Neural progenitor cell (in vitro differentiated cells): ENCODE measurements around the gene GIT1. TPM values are rescaled to one million over a fixed set of nuclear protein-coding genes. Genes with fewer than 3 reads are reported as not detected.

ENCODE experiments used
- DNase-seq: peaks from one replicate; pipeline ENCODE4 v3.0.0-alpha.2; 2016; ENCODE audit warnings: low spot score
- H2AFZ ChIP-seq: fragments of 200-600 bp; sonication (generic); replicated peaks from 2 replicates; pipeline ENCODE4 v1.6.1; 2016; ENCODE audit warnings: antibody characterized with exemption
- H3F3A ChIP-seq: fragments of 200-600 bp; sonication (generic); 2 replicates; pipeline ENCODE4 v1.6.1; 2016; ENCODE audit warnings: antibody characterized with exemption, low read depth
- H3K27ac ChIP-seq: fragments of 200-600 bp; sonication (generic); 2 replicates; pipeline ENCODE4 v1.5.1; 2016; ENCODE audit warnings: mild to moderate bottlenecking
- H3K27me3 ChIP-seq: fragments of 200-600 bp; sonication (generic); 2 replicates; pipeline ENCODE4 v1.6.1; 2016; ENCODE audit warnings: mild to moderate bottlenecking, moderate library complexity
- H3K36me3 ChIP-seq: fragments of 200-600 bp; sonication (generic); 2 replicates; pipeline ENCODE4 v1.5.1; 2016
- H3K4me1 ChIP-seq: fragments of 200-600 bp; sonication (generic); 2 replicates; pipeline ENCODE4 v1.6.1; 2016; ENCODE audit warnings: mixed run types
- H3K4me2 ChIP-seq: fragments of 200-600 bp; sonication (generic); 2 replicates; pipeline ENCODE4 v1.6.1; 2016
- H3K4me3 ChIP-seq: fragments of 200-600 bp; sonication (generic); 2 replicates; pipeline ENCODE4 v1.5.1; 2016
- H3K79me2 ChIP-seq: fragments of 200-600 bp; sonication (generic); 2 replicates; pipeline ENCODE4 v1.6.1; 2016; ENCODE audit warnings: low read depth
- H3K9ac ChIP-seq: fragments of 200-600 bp; sonication (generic); 2 replicates; pipeline ENCODE4 v1.6.1; 2016
- H3K9me3 ChIP-seq: fragments of 200-600 bp; sonication (generic); 2 replicates; pipeline ENCODE4 v1.5.1; 2016; ENCODE audit warnings: low read depth
- H4K20me1 ChIP-seq: fragments of 200-600 bp; sonication (generic); 2 replicates; pipeline ENCODE4 v1.6.1; 2016; ENCODE audit warnings: low read depth
- H3K27ac Mint-ChIP-seq: 3 replicates; pipeline ENCODE4 v1.8.0; 2021; ENCODE audit warnings: mixed read lengths
- H3K27me3 Mint-ChIP-seq: 2 replicates; pipeline ENCODE4 v1.8.0; 2022; ENCODE audit warnings: low read depth, mild to moderate bottlenecking, inconsistent platforms, moderate library complexity, mixed read lengths; ENCODE audit not compliant: insufficient read depth
- H3K36me3 Mint-ChIP-seq: 3 replicates; pipeline ENCODE4 v1.8.0; 2021; ENCODE audit warnings: mixed read lengths
- H3K4me1 Mint-ChIP-seq: 3 replicates; pipeline ENCODE4 v1.8.0; 2021; ENCODE audit warnings: mixed read lengths
- H3K4me3 Mint-ChIP-seq: 3 replicates; pipeline ENCODE4 v1.8.0; 2021; ENCODE audit warnings: mild to moderate bottlenecking, moderate library complexity, mixed read lengths
- H3K9me3 Mint-ChIP-seq: 3 replicates; pipeline ENCODE4 v1.8.0; 2020; ENCODE audit warnings: mixed read lengths
- CTCF ChIP-seq: fragments of 200-600 bp; sonication (generic); IDR thresholded peaks from 2 replicates; pipeline ENCODE4 v1.5.1; 2017; ENCODE audit warnings: antibody characterized with exemption, mild to moderate bottlenecking
- EZH2 ChIP-seq: fragments of 200-600 bp; sonication (generic); IDR thresholded peaks from 2 replicates; pipeline ENCODE4 v1.6.1; 2017; ENCODE audit warnings: antibody characterized with exemption, mild to moderate bottlenecking, moderate library complexity
- EZH2phosphoT487 ChIP-seq: fragments of 200-600 bp; sonication (generic); IDR thresholded peaks from 2 replicates; pipeline ENCODE4 v1.6.1; 2017; ENCODE audit warnings: antibody characterized with exemption
- total RNA-seq: library from RNA; depleted of rRNA; stranded (reverse); fragments of >200 nt; gene quantifications from 2 replicates; pipeline ENCODE4 v1.2.3, GENCODE V29; 2015; ENCODE audit warnings: low replicate concordance

GIT1 gene
- total RNA-seq, 1 donor from 2014 or later = 17.6 TPM

DNA sequence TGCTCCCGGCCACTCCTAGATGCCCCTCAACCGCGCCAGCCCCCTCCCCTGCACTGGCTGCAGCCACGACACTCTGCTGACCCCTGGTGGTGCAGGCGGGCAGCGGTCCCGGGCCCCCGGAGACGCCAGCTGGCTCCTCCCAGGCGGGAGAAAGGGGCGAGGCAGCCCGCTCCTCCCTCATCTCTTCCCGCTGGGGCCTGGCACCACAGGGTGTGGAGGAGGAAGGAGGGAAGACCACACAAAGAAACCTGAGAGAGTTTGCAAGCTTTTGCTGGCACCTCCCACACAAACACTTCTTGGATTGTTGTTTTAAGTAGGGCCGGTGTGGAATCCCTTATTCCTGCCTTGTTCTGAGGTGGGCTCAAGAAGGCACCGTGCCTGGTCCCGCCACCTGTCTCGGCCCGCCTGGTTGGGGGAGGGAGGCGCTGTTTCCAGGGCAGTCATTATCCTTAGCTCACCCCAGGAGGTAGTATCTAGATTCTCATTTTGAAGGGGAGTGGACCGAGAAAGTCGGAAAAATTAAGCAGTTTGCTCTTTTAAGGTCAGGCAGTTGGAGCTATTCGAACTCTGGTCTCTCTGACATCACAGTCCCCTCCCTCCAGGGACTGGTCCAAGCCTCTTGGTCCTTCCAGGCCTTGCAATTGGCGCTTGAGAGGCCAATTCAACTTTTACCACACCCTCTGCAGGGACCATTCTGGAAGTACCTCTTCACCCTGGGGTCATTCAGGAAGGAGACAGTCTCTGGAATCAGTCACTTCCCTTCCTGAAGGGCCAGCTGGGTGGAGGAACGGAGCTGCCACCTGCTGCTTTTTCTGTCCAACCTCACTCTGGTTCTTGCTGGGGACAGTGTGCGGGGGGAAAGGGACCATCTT, 2.5 kb upstream of the GIT1 start:
- peak overlapping the region; percentile 57 for H3K4me3 ChIP-seq
- TF ChIP-seq EZH2phosphoT487 = no peak
- TF ChIP-seq CTCF = peak; percentile 92
- peaks cover 62% of the 10 kb centered on the region for H3K4me1 ChIP-seq
- Mint-ChIP-seq H3K36me3 (no peaks in the 10 kb centered on the region), H3K4me1 (peaks cover 56% of the 10 kb centered on the region), H3K27me3 (peaks cover 11% of the 10 kb centered on the region), H3K27ac (peak overlapping the region; percentile 72), H3K9me3 (no peaks in the 10 kb centered on the region), H3K4me3 (peak overlapping the region; percentile 93)
- peak; percentile 96 for DNase-seq
- H3K36me3 ChIP-seq = no peaks in the 10 kb centered on the region
- H3K27me3 ChIP-seq = no peaks in the 10 kb centered on the region
- H3K27ac ChIP-seq = no peak overlapping the region
- H4K20me1 ChIP-seq = peaks cover 52% of the 10 kb centered on the region
- H2AFZ ChIP-seq = peak overlapping the region; percentile 95
- H3F3A ChIP-seq = peaks cover 39% of the 10 kb centered on the region
- H3K4me2 ChIP-seq = peak overlapping the region; percentile 77
- H3K9me3 ChIP-seq = no peaks in the 10 kb centered on the region
- H3K9ac ChIP-seq = no peak overlapping the region
- peaks cover 32% of the 10 kb centered on the region for H3K79me2 ChIP-seq

DNA sequence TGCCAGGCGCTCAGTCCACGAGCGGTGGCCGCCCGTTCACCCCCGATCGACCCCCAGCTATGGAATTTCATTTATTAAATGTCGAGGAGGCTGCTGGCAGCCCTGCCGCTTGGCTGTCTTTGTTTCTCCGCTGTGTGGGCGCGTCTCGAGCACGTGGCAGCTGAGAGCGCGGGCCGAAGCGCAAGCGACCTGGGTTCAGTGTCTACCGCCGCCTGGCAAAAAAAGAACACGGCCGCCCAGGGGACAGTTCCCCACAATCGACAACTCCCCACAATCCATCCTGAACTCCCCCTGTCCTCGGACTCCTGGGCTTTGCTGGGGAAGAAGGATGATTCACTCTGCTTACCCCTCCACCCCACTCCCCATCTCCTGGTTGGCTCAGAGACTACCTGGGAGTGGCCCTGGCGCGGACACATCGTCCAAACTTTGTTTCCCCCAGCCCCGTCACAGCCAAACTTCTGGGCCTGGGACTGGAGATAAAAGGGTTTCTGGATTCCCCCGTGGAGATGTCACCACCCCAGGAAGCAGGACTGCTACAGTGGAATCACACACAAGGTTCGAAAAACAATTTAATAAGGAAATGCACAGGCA, 1.8 kb upstream of the GIT1 start:
- Mint-ChIP-seq H3K27me3 (peaks cover 10% of the 10 kb centered on the region), H3K9me3 (no peaks in the 10 kb centered on the region), H3K4me3 (peak overlapping the region; percentile 93), H3K36me3 (no peaks in the 10 kb centered on the region), H3K4me1 (peaks cover 50% of the 10 kb centered on the region), H3K27ac (peak overlapping the region; percentile 79)
- no peak for TF ChIP-seq EZH2phosphoT487
- TF ChIP-seq EZH2 = no peak
- no peak for TF ChIP-seq CTCF
- Histone ChIP-seq H3K27ac (no peak overlapping the region), H2AFZ (peak overlapping the region; percentile 95), H3K79me2 (peaks cover 37% of the 10 kb centered on the region), H3K27me3 (no peaks in the 10 kb centered on the region), H3K36me3 (no peaks in the 10 kb centered on the region), H3K9ac (no peak overlapping the region), H3K4me2 (peak overlapping the region; percentile 77), H4K20me1 (peaks cover 53% of the 10 kb centered on the region), H3F3A (peaks cover 36% of the 10 kb centered on the region), H3K4me3 (peak overlapping the region; percentile 57), H3K4me1 (peaks cover 57% of the 10 kb centered on the region), H3K9me3 (no peaks in the 10 kb centered on the region)
- peak; percentile 76 for DNase-seq

DNA sequence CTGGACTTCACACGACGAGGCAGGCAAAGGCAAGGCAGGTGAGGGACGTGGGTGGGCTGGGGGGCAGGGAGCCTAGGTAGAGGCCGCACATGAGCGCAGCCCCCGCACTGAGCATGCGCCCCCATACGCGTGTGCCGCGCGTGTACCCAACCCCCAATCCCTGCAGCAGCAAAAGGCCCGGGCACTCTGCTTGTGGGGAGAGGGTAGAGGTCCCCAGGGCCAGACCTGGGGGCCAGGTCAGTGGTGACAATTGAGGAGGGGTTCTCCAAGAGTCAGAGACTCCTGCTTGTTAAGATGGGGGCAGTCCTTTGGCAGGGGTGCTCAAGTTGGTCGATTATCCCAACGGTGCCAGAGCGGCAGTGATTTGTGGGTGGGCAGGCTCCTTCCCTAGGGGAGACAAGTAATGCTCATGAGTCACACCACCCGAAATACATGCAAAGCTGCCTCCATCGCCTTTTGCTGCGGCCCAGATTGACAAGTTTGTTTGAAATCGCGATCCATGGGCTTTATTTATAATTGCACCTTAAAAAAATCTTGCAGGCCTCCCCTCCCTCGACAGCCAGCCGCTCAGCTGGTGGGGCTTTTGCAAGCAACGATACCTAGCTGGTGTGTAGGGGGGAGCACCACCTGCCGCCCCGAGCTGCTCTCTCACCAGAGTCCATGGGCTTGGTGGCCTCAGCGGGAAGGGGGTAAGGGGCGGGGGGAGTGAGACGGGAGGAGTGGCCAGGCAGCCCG, 1.1 kb upstream of the GIT1 start:
- H3K4me2 ChIP-seq = peak overlapping the region; percentile 77
- H3F3A ChIP-seq = peaks cover 36% of the 10 kb centered on the region
- H3K4me1 ChIP-seq = peaks cover 57% of the 10 kb centered on the region
- H3K79me2 ChIP-seq = peaks cover 44% of the 10 kb centered on the region
- no peak overlapping the region for H3K9ac ChIP-seq
- H3K27me3 ChIP-seq = no peaks in the 10 kb centered on the region
- H3K36me3 ChIP-seq = no peaks in the 10 kb centered on the region
- no peaks in the 10 kb centered on the region for H3K9me3 ChIP-seq
- no peaks in the 10 kb centered on the region for H3K9me3 Mint-ChIP-seq
- peaks cover 53% of the 10 kb centered on the region for H4K20me1 ChIP-seq
- peak overlapping the region; percentile 95 for H2AFZ ChIP-seq
- H3K27me3 Mint-ChIP-seq = peaks cover 9% of the 10 kb centered on the region
- H3K4me3 Mint-ChIP-seq = peak overlapping the region; percentile 93
- H3K36me3 Mint-ChIP-seq = no peaks in the 10 kb centered on the region
- H3K27ac ChIP-seq = no peak overlapping the region
- H3K4me3 ChIP-seq = peak overlapping the region; percentile 57
- no peak overlapping the region for H3K27ac Mint-ChIP-seq
- H3K4me1 Mint-ChIP-seq = peaks cover 49% of the 10 kb centered on the region
- no peak for DNase-seq
- TF ChIP-seq EZH2phosphoT487 = no peak
- no peak for TF ChIP-seq CTCF
- no peak for TF ChIP-seq EZH2
